Gastroesophageal sphincter (tissue), 3 donors: Measurements from ENCODE around the gene MYL3.

ENCODE experiments used
- POLR2A ChIP-seq, 2 donors: fragments of 450-650 bp; IDR thresholded peaks; one replicate each; pipeline ENCODE4 v1.6.1; 2017; ENCODE audit warnings: antibody characterized with exemption in 2 of 2, mild to moderate bottlenecking in 2 of 2, moderate library complexity in 1 of 2
- POLR2AphosphoS5 ChIP-seq: sonication (generic); formaldehyde crosslinking; IDR thresholded peaks from one replicate; pipeline ENCODE4 v1.6.1; 2017; ENCODE audit warnings: antibody characterized with exemption
- TF ChIP-seq, protein P1 (sequence below), 4 experiments: fragments of 200-600 bp in 2 of 4; fragments of 450-650 bp in 2 of 4; sonication (generic) in 1 of 4; IDR thresholded peaks; one replicate each; pipeline ENCODE4 v1.5.1; 2017 to 2019; ENCODE audit warnings: antibody characterized with exemption in 4 of 4, mild to moderate bottlenecking in 2 of 4, moderate library complexity in 2 of 4

GRCh38 chr3:46901061-46901460 lies 37.8 kb upstream of the MYL3 start:
- TF ChIP-seq, protein P1, sequence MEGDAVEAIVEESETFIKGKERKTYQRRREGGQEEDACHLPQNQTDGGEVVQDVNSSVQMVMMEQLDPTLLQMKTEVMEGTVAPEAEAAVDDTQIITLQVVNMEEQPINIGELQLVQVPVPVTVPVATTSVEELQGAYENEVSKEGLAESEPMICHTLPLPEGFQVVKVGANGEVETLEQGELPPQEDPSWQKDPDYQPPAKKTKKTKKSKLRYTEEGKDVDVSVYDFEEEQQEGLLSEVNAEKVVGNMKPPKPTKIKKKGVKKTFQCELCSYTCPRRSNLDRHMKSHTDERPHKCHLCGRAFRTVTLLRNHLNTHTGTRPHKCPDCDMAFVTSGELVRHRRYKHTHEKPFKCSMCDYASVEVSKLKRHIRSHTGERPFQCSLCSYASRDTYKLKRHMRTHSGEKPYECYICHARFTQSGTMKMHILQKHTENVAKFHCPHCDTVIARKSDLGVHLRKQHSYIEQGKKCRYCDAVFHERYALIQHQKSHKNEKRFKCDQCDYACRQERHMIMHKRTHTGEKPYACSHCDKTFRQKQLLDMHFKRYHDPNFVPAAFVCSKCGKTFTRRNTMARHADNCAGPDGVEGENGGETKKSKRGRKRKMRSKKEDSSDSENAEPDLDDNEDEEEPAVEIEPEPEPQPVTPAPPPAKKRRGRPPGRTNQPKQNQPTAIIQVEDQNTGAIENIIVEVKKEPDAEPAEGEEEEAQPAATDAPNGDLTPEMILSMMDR (IDR thresholded peaks at IDR 0.05) = no peak
- TF ChIP-seq POLR2A (IDR thresholded peaks at IDR 0.05) (no peak), POLR2AphosphoS5 (no peak)
